Parathyroid adenoma (tissue), 2 donors: ENCODE data around the gene PKIG.

ENCODE experiments used
- H2AFZ ChIP-seq: fragments of 300-600 bp; sonication (generic); one replicate; pipeline ENCODE4 v1.7.0; 2017; ENCODE audit warnings: antibody characterized with exemption, mild to moderate bottlenecking
- H3K27ac ChIP-seq: fragments of 300-600 bp; sonication (generic); one replicate; pipeline ENCODE4 v1.7.0; 2017
- H3K27me3 ChIP-seq: fragments of 300-600 bp; sonication (generic); one replicate; pipeline ENCODE4 v1.7.0; 2017; ENCODE audit warnings: low read length; ENCODE audit not compliant: control insufficient read depth, insufficient read depth
- H3K36me3 ChIP-seq: fragments of 300-600 bp; sonication (generic); one replicate; pipeline ENCODE4 v1.7.0; 2017; ENCODE audit warnings: low read length; ENCODE audit not compliant: control insufficient read depth, insufficient read depth
- H3K4me1 ChIP-seq: fragments of 300-600 bp; sonication (generic); one replicate; pipeline ENCODE4 v1.7.0; 2017; ENCODE audit warnings: control low read depth
- H3K4me2 ChIP-seq: fragments of 300-600 bp; sonication (generic); one replicate; pipeline ENCODE4 v1.7.0; 2017; ENCODE audit warnings: low read length
- H3K4me3 ChIP-seq: fragments of 300-600 bp; sonication (generic); one replicate; pipeline ENCODE4 v1.7.0; 2017; ENCODE audit warnings: low read depth, low read length
- H3K79me2 ChIP-seq: fragments of 300-600 bp; sonication (generic); one replicate; pipeline ENCODE4 v1.7.0; 2017; ENCODE audit warnings: control low read depth
- H3K9ac ChIP-seq: fragments of 300-600 bp; sonication (generic); one replicate; pipeline ENCODE4 v1.7.0; 2017; ENCODE audit warnings: mild to moderate bottlenecking
- H3K9me3 ChIP-seq: fragments of 300-600 bp; sonication (generic); one replicate; pipeline ENCODE4 v1.7.0; 2017; ENCODE audit warnings: low read length; ENCODE audit not compliant: control insufficient read depth
- TF ChIP-seq, protein P1 (sequence below): fragments of 300-600 bp; sonication (generic); IDR thresholded peaks from one replicate; pipeline ENCODE4 v1.7.0; 2017; ENCODE audit warnings: antibody characterized with exemption, mild to moderate bottlenecking
- donor health status: primary hyperparathyroidism.

The PKIG gene

DNA sequence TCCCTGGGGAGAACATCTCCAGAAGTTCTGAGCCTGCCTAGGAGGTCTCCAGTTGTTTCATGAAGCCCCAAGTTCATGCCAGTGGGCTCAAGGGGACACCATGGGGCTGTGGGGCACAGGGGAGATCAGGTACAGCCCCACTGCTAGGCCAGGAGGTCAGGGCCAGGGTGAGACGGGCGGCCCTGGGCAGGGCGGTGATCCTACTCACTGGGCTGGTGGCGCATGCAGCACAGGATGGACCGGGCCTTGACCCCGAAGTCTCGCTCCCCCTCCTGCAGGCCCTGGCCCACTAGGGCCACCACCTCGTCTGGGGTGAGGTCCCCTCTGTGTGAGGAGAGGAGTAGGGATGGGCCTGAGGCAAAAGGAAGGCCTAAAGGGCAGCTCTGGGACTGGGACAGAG lies 43.0 kb downstream of the PKIG start:
- Histone ChIP-seq H3K4me3 (no peak overlapping the region), H3K27me3 (no peaks in the 10 kb centered on the region), H3K4me2 (no peak overlapping the region), H3K79me2 (no peaks in the 10 kb centered on the region), H3K4me1 (no peaks in the 10 kb centered on the region), H3K9me3 (no peaks in the 10 kb centered on the region), H3K9ac (no peak overlapping the region), H3K36me3 (no peaks in the 10 kb centered on the region), H2AFZ (no peak overlapping the region), H3K27ac (no peak overlapping the region)
- TF ChIP-seq, protein P1, sequence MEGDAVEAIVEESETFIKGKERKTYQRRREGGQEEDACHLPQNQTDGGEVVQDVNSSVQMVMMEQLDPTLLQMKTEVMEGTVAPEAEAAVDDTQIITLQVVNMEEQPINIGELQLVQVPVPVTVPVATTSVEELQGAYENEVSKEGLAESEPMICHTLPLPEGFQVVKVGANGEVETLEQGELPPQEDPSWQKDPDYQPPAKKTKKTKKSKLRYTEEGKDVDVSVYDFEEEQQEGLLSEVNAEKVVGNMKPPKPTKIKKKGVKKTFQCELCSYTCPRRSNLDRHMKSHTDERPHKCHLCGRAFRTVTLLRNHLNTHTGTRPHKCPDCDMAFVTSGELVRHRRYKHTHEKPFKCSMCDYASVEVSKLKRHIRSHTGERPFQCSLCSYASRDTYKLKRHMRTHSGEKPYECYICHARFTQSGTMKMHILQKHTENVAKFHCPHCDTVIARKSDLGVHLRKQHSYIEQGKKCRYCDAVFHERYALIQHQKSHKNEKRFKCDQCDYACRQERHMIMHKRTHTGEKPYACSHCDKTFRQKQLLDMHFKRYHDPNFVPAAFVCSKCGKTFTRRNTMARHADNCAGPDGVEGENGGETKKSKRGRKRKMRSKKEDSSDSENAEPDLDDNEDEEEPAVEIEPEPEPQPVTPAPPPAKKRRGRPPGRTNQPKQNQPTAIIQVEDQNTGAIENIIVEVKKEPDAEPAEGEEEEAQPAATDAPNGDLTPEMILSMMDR = no peak

DNA sequence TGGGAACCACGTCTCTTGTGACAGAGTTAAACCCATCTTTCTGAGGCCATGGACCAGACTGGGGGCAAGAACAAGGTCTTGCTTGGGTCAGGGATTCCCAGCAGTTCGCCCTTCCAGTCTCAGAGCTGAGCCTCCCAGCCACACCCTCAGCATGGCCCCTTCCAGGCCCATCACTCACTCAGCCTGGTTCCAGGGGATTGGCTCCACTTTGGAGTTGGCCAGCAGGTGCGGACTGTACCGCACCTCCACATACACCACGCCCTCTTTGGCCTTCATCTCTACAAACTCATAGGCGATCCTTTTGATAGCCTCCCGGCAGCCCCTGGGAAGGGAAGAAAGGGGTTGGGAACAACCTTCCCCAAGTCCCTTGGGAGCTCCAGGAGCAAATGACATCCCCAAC lies 43.9 kb downstream of the PKIG start:
- Histone ChIP-seq H3K4me2 (no peak overlapping the region), H3K79me2 (no peaks in the 10 kb centered on the region), H3K9ac (no peak overlapping the region), H3K4me1 (no peaks in the 10 kb centered on the region), H3K27ac (no peak overlapping the region), H3K27me3 (no peaks in the 10 kb centered on the region), H3K36me3 (no peaks in the 10 kb centered on the region), H3K9me3 (no peaks in the 10 kb centered on the region), H3K4me3 (no peak overlapping the region), H2AFZ (no peak overlapping the region)
- TF ChIP-seq, protein P1 = no peak

DNA sequence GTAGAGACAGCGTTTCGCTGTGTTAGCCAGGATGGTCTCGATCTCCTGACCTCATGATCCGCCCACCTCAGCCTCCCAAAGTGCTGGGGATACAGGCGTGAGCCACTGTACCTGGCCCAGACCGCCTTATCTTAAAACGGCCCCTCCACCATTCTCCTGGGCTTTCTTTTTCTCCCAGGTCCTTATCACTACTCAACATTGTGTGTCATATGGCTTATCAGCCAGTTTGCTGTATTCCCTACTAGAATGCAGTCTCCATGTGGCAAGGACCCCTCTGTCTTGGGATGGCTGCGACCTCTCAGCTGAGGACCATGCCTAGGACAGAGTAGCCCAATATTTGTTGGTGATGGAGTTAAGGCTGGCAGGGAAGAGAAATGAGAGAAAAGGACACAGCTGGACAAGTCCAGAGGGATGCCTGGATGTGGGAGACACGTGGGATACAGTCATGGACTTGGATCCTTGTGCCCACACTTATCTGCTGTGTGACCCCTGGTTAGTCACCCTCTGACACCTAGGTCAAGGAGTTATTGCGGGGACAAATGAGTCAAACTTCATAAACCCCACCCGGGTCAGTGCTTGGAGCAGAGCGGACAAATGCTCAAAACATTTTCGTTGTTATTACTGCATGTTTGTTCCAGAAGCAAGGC lies 45.1 kb downstream of the PKIG start:
- TF ChIP-seq, protein P1 = no peak
- Histone ChIP-seq H3K9me3 (no peaks in the 10 kb centered on the region), H3K9ac (no peak overlapping the region), H3K36me3 (no peaks in the 10 kb centered on the region), H3K4me3 (no peak overlapping the region), H3K79me2 (no peaks in the 10 kb centered on the region), H3K4me2 (no peak overlapping the region), H3K27ac (no peak overlapping the region), H3K27me3 (no peaks in the 10 kb centered on the region), H3K4me1 (no peaks in the 10 kb centered on the region), H2AFZ (no peak overlapping the region)

DNA sequence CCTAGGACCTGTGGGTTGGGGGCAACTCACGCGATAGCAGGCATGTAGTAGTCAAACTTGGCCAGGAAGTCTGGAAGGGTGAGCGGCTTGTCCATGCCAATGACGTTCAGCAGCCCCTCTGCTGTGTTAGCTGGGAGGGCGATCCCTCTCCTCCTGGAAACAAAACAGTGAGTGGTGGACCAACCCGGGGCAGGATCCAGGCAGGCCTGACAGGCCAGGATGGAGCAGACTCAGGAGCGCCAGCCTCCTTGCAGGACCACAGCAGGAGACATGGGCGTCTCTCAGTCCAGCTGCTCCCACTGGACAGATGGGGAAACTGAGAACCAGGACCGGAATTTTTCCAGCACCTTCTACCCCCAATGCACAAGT lies 46.6 kb downstream of the PKIG start:
- Histone ChIP-seq H3K9me3 (no peaks in the 10 kb centered on the region), H2AFZ (no peak overlapping the region), H3K36me3 (no peaks in the 10 kb centered on the region), H3K79me2 (no peaks in the 10 kb centered on the region), H3K27ac (no peak overlapping the region), H3K27me3 (no peaks in the 10 kb centered on the region), H3K4me3 (no peak overlapping the region), H3K9ac (no peak overlapping the region), H3K4me2 (no peak overlapping the region), H3K4me1 (no peaks in the 10 kb centered on the region)
- TF ChIP-seq, protein P1 = no peak

DNA sequence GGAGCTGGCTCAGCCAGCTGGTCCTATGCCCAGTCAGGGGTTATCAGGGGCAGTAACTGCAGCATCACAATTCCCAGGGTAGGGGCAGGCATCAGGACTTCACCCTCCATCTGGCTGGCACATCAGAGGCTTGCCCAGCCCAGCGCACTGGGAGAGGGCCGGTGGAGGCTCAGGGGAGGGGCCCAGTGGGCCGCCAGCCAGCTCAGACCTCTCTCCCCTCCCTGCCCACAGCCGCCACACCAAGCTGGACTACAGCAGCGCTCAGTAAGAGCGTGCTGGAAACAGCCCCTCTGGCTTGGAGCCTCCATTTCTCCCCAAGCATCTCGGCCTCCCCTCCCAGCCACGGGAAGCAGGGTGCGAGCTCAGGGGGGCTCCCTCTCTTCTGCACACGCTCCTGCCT lies 47.2 kb downstream of the PKIG start:
- H3K36me3 ChIP-seq = no peaks in the 10 kb centered on the region
- H3K4me1 ChIP-seq = no peaks in the 10 kb centered on the region
- H3K27me3 ChIP-seq = no peaks in the 10 kb centered on the region
- no peaks in the 10 kb centered on the region for H3K79me2 ChIP-seq
- no peak overlapping the region for H3K9ac ChIP-seq
- no peak overlapping the region for H2AFZ ChIP-seq
- TF ChIP-seq, protein P1 = no peak
- no peak overlapping the region for H3K4me3 ChIP-seq
- no peak overlapping the region for H3K4me2 ChIP-seq
- no peak overlapping the region for H3K27ac ChIP-seq
- H3K9me3 ChIP-seq = no peaks in the 10 kb centered on the region
